Neural progenitor cell (in vitro differentiated cells): ENCODE results near the gene AATK. TPM values are rescaled to one million over a fixed set of nuclear protein-coding genes. Genes with fewer than 3 reads are reported as not detected.

Experiments used
- DNase-seq: peaks from one replicate; pipeline ENCODE4 v3.0.0-alpha.2; 2016; ENCODE audit warnings: low spot score
- H2AFZ ChIP-seq: fragments of 200-600 bp; sonication (generic); replicated peaks from 2 replicates; pipeline ENCODE4 v1.6.1; 2016; ENCODE audit warnings: antibody characterized with exemption
- H3F3A ChIP-seq: fragments of 200-600 bp; sonication (generic); 2 replicates; pipeline ENCODE4 v1.6.1; 2016; ENCODE audit warnings: antibody characterized with exemption, low read depth
- H3K27ac ChIP-seq: fragments of 200-600 bp; sonication (generic); 2 replicates; pipeline ENCODE4 v1.5.1; 2016; ENCODE audit warnings: mild to moderate bottlenecking
- H3K27me3 ChIP-seq: fragments of 200-600 bp; sonication (generic); 2 replicates; pipeline ENCODE4 v1.6.1; 2016; ENCODE audit warnings: mild to moderate bottlenecking, moderate library complexity
- H3K36me3 ChIP-seq: fragments of 200-600 bp; sonication (generic); 2 replicates; pipeline ENCODE4 v1.5.1; 2016
- H3K4me1 ChIP-seq: fragments of 200-600 bp; sonication (generic); 2 replicates; pipeline ENCODE4 v1.6.1; 2016; ENCODE audit warnings: mixed run types
- H3K4me2 ChIP-seq: fragments of 200-600 bp; sonication (generic); 2 replicates; pipeline ENCODE4 v1.6.1; 2016
- H3K4me3 ChIP-seq: fragments of 200-600 bp; sonication (generic); 2 replicates; pipeline ENCODE4 v1.5.1; 2016
- H3K79me2 ChIP-seq: fragments of 200-600 bp; sonication (generic); 2 replicates; pipeline ENCODE4 v1.6.1; 2016; ENCODE audit warnings: low read depth
- H3K9ac ChIP-seq: fragments of 200-600 bp; sonication (generic); 2 replicates; pipeline ENCODE4 v1.6.1; 2016
- H3K9me3 ChIP-seq: fragments of 200-600 bp; sonication (generic); 2 replicates; pipeline ENCODE4 v1.5.1; 2016; ENCODE audit warnings: low read depth
- H4K20me1 ChIP-seq: fragments of 200-600 bp; sonication (generic); 2 replicates; pipeline ENCODE4 v1.6.1; 2016; ENCODE audit warnings: low read depth
- H3K27ac Mint-ChIP-seq: 3 replicates; pipeline ENCODE4 v1.8.0; 2021; ENCODE audit warnings: mixed read lengths
- H3K27me3 Mint-ChIP-seq: 2 replicates; pipeline ENCODE4 v1.8.0; 2022; ENCODE audit warnings: low read depth, mild to moderate bottlenecking, inconsistent platforms, moderate library complexity, mixed read lengths; ENCODE audit not compliant: insufficient read depth
- H3K36me3 Mint-ChIP-seq: 3 replicates; pipeline ENCODE4 v1.8.0; 2021; ENCODE audit warnings: mixed read lengths
- H3K4me1 Mint-ChIP-seq: 3 replicates; pipeline ENCODE4 v1.8.0; 2021; ENCODE audit warnings: mixed read lengths
- H3K4me3 Mint-ChIP-seq: 3 replicates; pipeline ENCODE4 v1.8.0; 2021; ENCODE audit warnings: mild to moderate bottlenecking, moderate library complexity, mixed read lengths
- H3K9me3 Mint-ChIP-seq: 3 replicates; pipeline ENCODE4 v1.8.0; 2020; ENCODE audit warnings: mixed read lengths
- EZH2 ChIP-seq: fragments of 200-600 bp; sonication (generic); IDR thresholded peaks from 2 replicates; pipeline ENCODE4 v1.6.1; 2017; ENCODE audit warnings: antibody characterized with exemption, mild to moderate bottlenecking, moderate library complexity
- EZH2phosphoT487 ChIP-seq: fragments of 200-600 bp; sonication (generic); IDR thresholded peaks from 2 replicates; pipeline ENCODE4 v1.6.1; 2017; ENCODE audit warnings: antibody characterized with exemption
- total RNA-seq: library from RNA; depleted of rRNA; stranded (reverse); fragments of >200 nt; gene quantifications from 2 replicates; pipeline ENCODE4 v1.2.3, GENCODE V29; 2015; ENCODE audit warnings: low replicate concordance
- TF ChIP-seq, protein P1 (sequence below): fragments of 200-600 bp; sonication (generic); IDR thresholded peaks from 2 replicates; pipeline ENCODE4 v1.5.1; 2017; ENCODE audit warnings: antibody characterized with exemption, mild to moderate bottlenecking

AATK gene
- total RNA-seq, 1 donor from 2014 or later: 0.32 TPM

DNA sequence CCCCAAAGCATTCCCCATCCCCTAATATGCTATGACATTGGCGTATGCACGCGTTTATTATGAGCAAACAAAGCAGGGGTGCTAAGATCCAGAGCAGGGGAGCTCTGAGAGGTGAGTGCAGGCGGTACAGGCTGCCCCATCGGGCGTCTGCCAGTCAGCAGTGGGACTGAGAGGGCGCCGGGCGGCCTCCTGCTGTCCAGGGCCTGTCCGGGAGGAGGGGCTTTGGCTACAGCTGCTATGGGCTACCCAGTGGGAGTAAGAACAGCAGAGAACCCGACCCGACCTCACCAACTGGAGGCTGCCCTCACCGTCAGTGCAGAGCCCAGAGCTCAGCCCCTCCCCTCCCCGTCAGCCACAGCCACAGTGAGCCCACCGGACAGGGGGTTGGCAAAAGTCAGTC, 18.5 kb upstream of the AATK start:
- Mint-ChIP-seq H3K27ac (no peak overlapping the region), H3K36me3 (no peaks in the 10 kb centered on the region), H3K27me3 (peaks cover 7% of the 10 kb centered on the region), H3K4me1 (no peaks in the 10 kb centered on the region), H3K9me3 (no peaks in the 10 kb centered on the region), H3K4me3 (no peak overlapping the region)
- Histone ChIP-seq H3K9me3 (no peaks in the 10 kb centered on the region), H3K9ac (no peak overlapping the region), H2AFZ (no peak overlapping the region), H4K20me1 (no peaks in the 10 kb centered on the region), H3K36me3 (no peaks in the 10 kb centered on the region), H3K4me2 (no peak overlapping the region), H3K27ac (no peak overlapping the region), H3F3A (peaks cover 5% of the 10 kb centered on the region), H3K27me3 (no peaks in the 10 kb centered on the region), H3K79me2 (no peaks in the 10 kb centered on the region), H3K4me3 (no peak overlapping the region), H3K4me1 (peaks cover 8% of the 10 kb centered on the region)
- peak; percentile 66 for DNase-seq
- TF ChIP-seq, protein P1, sequence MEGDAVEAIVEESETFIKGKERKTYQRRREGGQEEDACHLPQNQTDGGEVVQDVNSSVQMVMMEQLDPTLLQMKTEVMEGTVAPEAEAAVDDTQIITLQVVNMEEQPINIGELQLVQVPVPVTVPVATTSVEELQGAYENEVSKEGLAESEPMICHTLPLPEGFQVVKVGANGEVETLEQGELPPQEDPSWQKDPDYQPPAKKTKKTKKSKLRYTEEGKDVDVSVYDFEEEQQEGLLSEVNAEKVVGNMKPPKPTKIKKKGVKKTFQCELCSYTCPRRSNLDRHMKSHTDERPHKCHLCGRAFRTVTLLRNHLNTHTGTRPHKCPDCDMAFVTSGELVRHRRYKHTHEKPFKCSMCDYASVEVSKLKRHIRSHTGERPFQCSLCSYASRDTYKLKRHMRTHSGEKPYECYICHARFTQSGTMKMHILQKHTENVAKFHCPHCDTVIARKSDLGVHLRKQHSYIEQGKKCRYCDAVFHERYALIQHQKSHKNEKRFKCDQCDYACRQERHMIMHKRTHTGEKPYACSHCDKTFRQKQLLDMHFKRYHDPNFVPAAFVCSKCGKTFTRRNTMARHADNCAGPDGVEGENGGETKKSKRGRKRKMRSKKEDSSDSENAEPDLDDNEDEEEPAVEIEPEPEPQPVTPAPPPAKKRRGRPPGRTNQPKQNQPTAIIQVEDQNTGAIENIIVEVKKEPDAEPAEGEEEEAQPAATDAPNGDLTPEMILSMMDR: no peak
- TF ChIP-seq EZH2 (no peak), EZH2phosphoT487 (no peak)

DNA sequence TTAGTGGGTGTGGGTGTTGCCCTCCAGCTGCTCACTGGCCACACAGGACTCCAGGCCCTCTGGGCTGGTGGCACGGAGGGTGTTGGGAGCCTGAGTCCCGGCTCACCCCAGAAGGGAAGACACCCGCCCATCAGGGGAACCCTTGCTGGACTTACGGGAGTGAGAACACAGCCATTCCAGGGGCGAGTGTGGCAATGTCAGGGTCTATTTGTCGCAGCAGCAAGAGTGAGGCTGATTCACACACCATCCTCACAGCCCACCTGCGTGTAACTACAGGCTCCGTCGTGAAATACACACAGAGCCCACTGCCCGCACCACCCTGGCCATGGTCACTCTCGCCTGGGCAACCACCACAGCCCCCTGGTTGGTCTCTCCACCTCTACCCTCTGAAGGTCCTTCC, 17.8 kb upstream of the AATK start:
- H3K4me3 Mint-ChIP-seq: no peak overlapping the region

DNA sequence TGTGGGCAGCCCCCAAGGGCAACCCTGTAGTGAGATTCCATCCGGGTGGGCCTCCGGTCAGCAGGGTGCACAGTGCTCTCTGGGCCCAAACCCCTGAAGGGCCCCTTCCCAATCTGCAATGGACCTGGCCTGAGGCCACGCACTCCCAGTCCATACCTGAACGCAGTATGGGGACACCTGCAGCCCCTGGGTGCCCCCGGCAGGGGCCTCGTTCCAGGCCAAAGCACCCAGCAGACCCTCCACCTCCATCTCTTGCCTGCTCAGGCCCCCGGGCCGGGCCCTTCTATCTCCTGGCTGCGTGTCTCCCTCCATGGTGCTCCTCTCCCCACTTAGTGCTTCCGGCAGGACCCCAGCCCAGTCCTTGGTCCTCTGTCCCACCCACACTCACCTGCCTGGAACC, 17.3 kb upstream of the AATK start:
- Mint-ChIP-seq H3K27ac (no peak overlapping the region), H3K9me3 (no peaks in the 10 kb centered on the region), H3K4me1 (no peaks in the 10 kb centered on the region), H3K27me3 (peaks cover 7% of the 10 kb centered on the region), H3K4me3 (no peak overlapping the region), H3K36me3 (no peaks in the 10 kb centered on the region)
- Histone ChIP-seq H3K4me2 (no peak overlapping the region), H4K20me1 (no peaks in the 10 kb centered on the region), H3K79me2 (no peaks in the 10 kb centered on the region), H3K27ac (no peak overlapping the region), H3K9me3 (no peaks in the 10 kb centered on the region), H3F3A (peaks cover 5% of the 10 kb centered on the region), H3K4me1 (peaks cover 8% of the 10 kb centered on the region), H3K27me3 (no peaks in the 10 kb centered on the region), H2AFZ (no peak overlapping the region), H3K9ac (no peak overlapping the region), H3K36me3 (no peaks in the 10 kb centered on the region), H3K4me3 (no peak overlapping the region)
- TF ChIP-seq, protein P1: no peak
- TF ChIP-seq EZH2 (no peak), EZH2phosphoT487 (no peak)
- DNase-seq: no peak

More for the DNA sequence above, 17.8 kb upstream of the AATK start:
- H3K9ac ChIP-seq: no peak overlapping the region
- no peaks in the 10 kb centered on the region for H3K4me1 Mint-ChIP-seq
- H3K36me3 Mint-ChIP-seq: no peaks in the 10 kb centered on the region
- H3K4me3 ChIP-seq: no peak overlapping the region
- H3K36me3 ChIP-seq: no peaks in the 10 kb centered on the region
- H3K27me3 Mint-ChIP-seq: peaks cover 7% of the 10 kb centered on the region
- DNase-seq: no peak
- peak overlapping the region; percentile 46 for H3K27ac Mint-ChIP-seq
- H3F3A ChIP-seq: peaks cover 5% of the 10 kb centered on the region
- no peaks in the 10 kb centered on the region for H3K27me3 ChIP-seq
- no peak overlapping the region for H3K4me2 ChIP-seq
- H3K9me3 Mint-ChIP-seq: no peaks in the 10 kb centered on the region
- H4K20me1 ChIP-seq: no peaks in the 10 kb centered on the region
- H3K4me1 ChIP-seq: peaks cover 8% of the 10 kb centered on the region
- no peak overlapping the region for H2AFZ ChIP-seq
- H3K79me2 ChIP-seq: no peaks in the 10 kb centered on the region
- TF ChIP-seq EZH2phosphoT487: no peak
- no peak for TF ChIP-seq EZH2
- TF ChIP-seq, protein P1: no peak
- H3K9me3 ChIP-seq: no peaks in the 10 kb centered on the region
- H3K27ac ChIP-seq: no peak overlapping the region
